CD8-positive, alpha-beta memory T cell (primary cell): Measurements from ENCODE around the gene XRCC4. TPM values are rescaled to one million over a fixed set of nuclear protein-coding genes. Genes with fewer than 3 reads are reported as not detected.

ENCODE experiments used
- CTCF ChIA-PET: fragments of 350-600 bp; sonication (Branson Sonifier 250); formaldehyde crosslinking; loops from one replicate; lab custom pipeline; 2021; ENCODE audit warnings: antibody characterized with exemption; lab: Charles Lee
- POLR2A ChIA-PET: fragments of 350-600 bp; sonication (Branson Sonifier 250); formaldehyde crosslinking; loops from one replicate; lab custom pipeline; 2021; ENCODE audit warnings: antibody characterized with exemption; lab: Charles Lee
- DNase-seq, 5 donors: peaks; one replicate each; pipeline versions ENCODE4 v3.0.0 to v3.0.0-alpha.2; 2020 to 2022; ENCODE audit warnings: mixed read lengths in 1 of 5
- H3K27ac ChIP-seq: one replicate; pipeline ENCODE4 v1.7.0; 2013; ENCODE audit warnings: low read depth, mild to moderate bottlenecking, low read length, moderate library complexity
- H3K27me3 ChIP-seq: 2 replicates; pipeline ENCODE4 v1.7.0; 2013; ENCODE audit warnings: low read length, mild to moderate bottlenecking; ENCODE audit not compliant: insufficient read depth, poor library complexity, severe bottlenecking
- H3K36me3 ChIP-seq: 2 replicates; pipeline ENCODE4 v1.7.0; 2013; ENCODE audit warnings: mild to moderate bottlenecking, low read length, moderate library complexity; ENCODE audit not compliant: insufficient read depth
- H3K4me1 ChIP-seq: 2 replicates; pipeline ENCODE4 v1.7.0; 2013; ENCODE audit warnings: mild to moderate bottlenecking, low read length, moderate library complexity; ENCODE audit not compliant: insufficient read depth
- H3K4me3 ChIP-seq: 2 replicates; pipeline ENCODE4 v1.7.0; 2013; ENCODE audit warnings: mild to moderate bottlenecking, low read length
- H3K9me3 ChIP-seq: 2 replicates; pipeline ENCODE4 v1.7.0; 2013; ENCODE audit warnings: mild to moderate bottlenecking, low read length
- H3K27ac Mint-ChIP-seq, 8 donors: one replicate each; pipeline ENCODE4 v1.8.0; 2020 to 2021; ENCODE audit warnings: mixed read lengths in 8 of 8, mild to moderate bottlenecking in 6 of 8, inconsistent platforms in 3 of 8, moderate library complexity in 3 of 8
- H3K27me3 Mint-ChIP-seq, 2 donors: one replicate each; pipeline ENCODE4 v1.8.0; 2020 to 2021; ENCODE audit warnings: mixed read lengths in 2 of 2, mild to moderate bottlenecking in 1 of 2, moderate library complexity in 1 of 2
- H3K36me3 Mint-ChIP-seq, 3 donors: one replicate each; pipeline ENCODE4 v1.8.0; 2020 to 2021; ENCODE audit warnings: mixed read lengths in 3 of 3, inconsistent platforms in 1 of 3, mild to moderate bottlenecking in 1 of 3
- H3K4me1 Mint-ChIP-seq, 3 donors: one replicate each; pipeline ENCODE4 v1.8.0; 2020 to 2021; ENCODE audit warnings: mixed read lengths in 3 of 3, inconsistent platforms in 1 of 3, mild to moderate bottlenecking in 1 of 3
- H3K4me3 Mint-ChIP-seq, 7 donors: one replicate each; pipeline ENCODE4 v1.8.0; 2020 to 2021; ENCODE audit warnings: mixed read lengths in 7 of 7, mild to moderate bottlenecking in 6 of 7, moderate library complexity in 4 of 7, inconsistent platforms in 2 of 7
- H3K9me3 Mint-ChIP-seq, 5 donors: one replicate each; pipeline ENCODE4 v1.8.0; 2020 to 2022; ENCODE audit warnings: mixed read lengths in 5 of 5, mild to moderate bottlenecking in 3 of 5, moderate library complexity in 2 of 5, inconsistent platforms in 1 of 5
- polyA plus RNA-seq: library from polyadenylated mRNA; unstranded; fragments of 300-500 nt; fragmentation: Illumina TruSeq; gene quantifications from one replicate; pipeline ENCODE4 v1.2.3, GENCODE V29; 2021
- total RNA-seq, 2 experiments: library from RNA; stranded (reverse); gene quantifications; one replicate each; pipeline ENCODE4 v1.2.3, GENCODE V29; 2021

The XRCC4 gene
- total and polyA plus RNA-seq, 3 experiments from 2014 or later: 6.9 to 10.0 (median 8.3) TPM

DNA sequence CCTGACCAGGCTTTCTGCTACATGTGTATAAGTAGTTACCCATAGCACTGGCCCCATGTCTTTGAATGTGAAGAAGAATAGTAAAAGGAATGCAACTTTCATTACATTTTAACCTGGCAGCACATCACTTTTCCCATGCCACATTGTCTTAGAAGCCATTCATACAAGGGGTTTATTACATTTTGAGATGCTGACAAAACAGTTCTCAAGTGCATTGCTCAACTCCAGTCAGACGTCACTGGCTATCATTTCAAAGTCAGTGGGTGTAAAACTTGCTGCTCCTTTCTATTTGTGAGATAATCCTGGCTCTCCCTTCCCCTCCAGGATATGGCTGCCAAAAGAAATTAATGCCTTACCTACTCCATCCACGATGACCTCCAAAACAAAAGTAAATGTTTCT lies 297.2 kb downstream of the XRCC4 start:
- CTCF ChIA-PET: no interaction called here
- no peak overlapping the region for H3K4me3 ChIP-seq
- Mint-ChIP-seq H3K4me3 (no peak overlapping the region), H3K27ac (no peak overlapping the region), H3K27me3 (peaks cover 6 to 9% of the 10 kb centered on the region in 2 donors), H3K9me3 (peaks cover 0 to 3% (median 0%) of the 10 kb centered on the region in 5 donors), H3K4me1 (no peaks in the 10 kb centered on the region), H3K36me3 (no peaks in the 10 kb centered on the region)
- H3K4me1 ChIP-seq: no peaks in the 10 kb centered on the region
- POLR2A ChIA-PET: no interaction called here
- H3K27me3 ChIP-seq: no peaks in the 10 kb centered on the region
- no peaks in the 10 kb centered on the region for H3K36me3 ChIP-seq
- no peak overlapping the region for H3K27ac ChIP-seq
- no peak for DNase-seq
- no peaks in the 10 kb centered on the region for H3K9me3 ChIP-seq

DNA sequence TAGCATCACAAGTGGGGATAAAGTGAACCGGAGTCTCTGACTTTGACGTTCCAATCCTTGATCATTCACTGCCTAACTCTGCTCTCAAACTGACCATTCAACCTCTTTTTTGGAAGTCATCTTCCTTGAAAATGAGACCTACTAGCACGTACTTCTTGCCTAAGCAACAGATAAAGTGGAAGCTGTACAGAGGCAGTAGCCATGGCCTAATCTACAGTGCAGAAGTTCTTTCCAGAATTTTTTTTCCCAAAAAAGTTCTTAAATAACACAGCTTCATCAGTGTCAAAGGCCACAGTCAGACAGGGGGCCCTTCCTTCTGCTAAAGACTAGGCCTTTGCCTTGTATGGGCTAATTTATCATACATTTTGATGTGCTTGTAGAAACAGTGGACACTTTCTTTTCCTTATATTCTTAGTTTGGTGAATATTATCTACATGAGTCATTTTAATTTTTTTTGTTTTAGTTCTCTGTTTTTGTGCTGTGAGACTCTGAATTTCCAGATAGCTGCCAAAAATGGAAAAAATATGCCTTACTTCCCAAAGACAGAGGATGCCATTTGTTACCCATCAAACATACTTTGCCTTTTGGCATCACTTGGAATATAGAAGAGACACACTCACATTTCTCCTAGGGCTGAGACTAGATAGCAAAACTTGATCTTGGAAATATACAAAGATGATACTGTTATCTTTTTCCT lies 297.9 kb downstream of the XRCC4 start:
- POLR2A ChIA-PET: no interaction called here
- DNase-seq: no peak
- H3K4me1 ChIP-seq: no peaks in the 10 kb centered on the region
- Mint-ChIP-seq H3K36me3 (no peaks in the 10 kb centered on the region), H3K9me3 (peaks cover 0 to 3% (median 0%) of the 10 kb centered on the region in 5 donors), H3K27me3 (peaks cover 6 to 9% of the 10 kb centered on the region in 2 donors), H3K27ac (no peak overlapping the region), H3K4me3 (no peak overlapping the region), H3K4me1 (no peaks in the 10 kb centered on the region)
- no peaks in the 10 kb centered on the region for H3K27me3 ChIP-seq
- CTCF ChIA-PET: no interaction called here
- no peaks in the 10 kb centered on the region for H3K36me3 ChIP-seq
- no peaks in the 10 kb centered on the region for H3K9me3 ChIP-seq
- H3K4me3 ChIP-seq: no peak overlapping the region
- no peak overlapping the region for H3K27ac ChIP-seq

DNA sequence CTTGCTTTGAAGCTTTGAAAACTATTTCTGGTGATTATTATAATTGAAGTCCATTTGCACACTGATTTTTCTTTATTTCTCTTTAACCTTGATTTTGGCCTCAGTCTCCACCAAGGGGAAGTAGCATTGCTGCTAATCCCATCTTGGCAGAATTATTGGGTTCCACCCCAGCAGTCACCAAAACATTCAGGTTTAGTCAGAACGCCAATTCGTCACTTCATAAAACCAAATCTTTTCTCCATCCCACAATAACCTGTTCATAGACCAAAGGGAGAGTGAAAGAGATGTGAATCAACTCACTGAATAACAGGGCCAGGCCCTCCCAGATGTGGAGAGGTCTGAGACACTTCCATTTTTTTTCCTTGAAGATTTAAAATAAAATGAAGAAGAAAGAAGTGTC lies 299.1 kb downstream of the XRCC4 start:
- ChIA-PET POLR2A (no interaction called here), CTCF (no interaction called here)
- no peak for DNase-seq
- Histone ChIP-seq H3K27ac (no peak overlapping the region), H3K4me3 (no peak overlapping the region), H3K4me1 (no peaks in the 10 kb centered on the region), H3K27me3 (no peaks in the 10 kb centered on the region), H3K36me3 (no peaks in the 10 kb centered on the region), H3K9me3 (no peaks in the 10 kb centered on the region)
- Mint-ChIP-seq H3K4me1 (no peaks in the 10 kb centered on the region), H3K9me3 (no peaks in the 10 kb centered on the region), H3K27me3 (peaks cover 6 to 7% of the 10 kb centered on the region in 2 donors), H3K4me3 (no peak overlapping the region), H3K36me3 (no peaks in the 10 kb centered on the region), H3K27ac (no peak overlapping the region)

DNA sequence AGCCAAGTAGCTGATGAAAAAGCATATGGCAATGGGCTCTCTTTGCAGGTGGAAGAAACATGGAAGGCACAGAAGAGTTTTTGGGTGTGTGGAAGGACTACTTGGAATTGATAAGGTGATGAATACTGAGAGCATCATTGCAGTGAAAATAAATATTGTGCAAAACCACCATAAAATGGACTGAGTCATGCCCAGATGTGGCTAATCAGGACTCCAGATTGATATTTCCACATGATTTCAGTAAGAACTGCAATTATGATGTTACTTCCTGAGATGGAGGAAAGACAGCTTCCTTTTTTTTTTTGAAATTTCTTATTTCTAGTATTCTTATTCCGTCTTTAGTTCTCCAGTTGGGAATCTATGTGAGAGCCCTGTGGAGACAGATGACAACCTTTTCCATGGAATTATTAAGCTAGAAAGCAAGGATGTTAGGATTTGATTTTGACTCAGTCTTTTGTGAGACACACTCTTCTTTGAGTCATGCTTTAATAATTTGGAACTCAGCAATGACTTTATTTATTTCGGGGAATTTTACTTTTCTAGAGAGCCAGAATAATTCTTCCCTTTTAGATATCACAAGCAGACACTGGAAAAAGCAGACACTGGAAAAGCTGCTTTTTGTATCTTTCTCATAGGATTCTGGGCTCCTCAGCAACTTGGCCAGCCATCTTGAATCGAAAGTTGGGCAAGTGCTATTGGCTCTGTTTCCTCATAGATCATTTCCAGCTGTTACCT lies 300.0 kb downstream of the XRCC4 start:
- H3K36me3 ChIP-seq: no peaks in the 10 kb centered on the region
- no peaks in the 10 kb centered on the region for H3K4me1 ChIP-seq
- H3K36me3 Mint-ChIP-seq: no peaks in the 10 kb centered on the region
- H3K27me3 Mint-ChIP-seq: peaks cover 4 to 6% of the 10 kb centered on the region in 2 donors
- H3K4me3 Mint-ChIP-seq: no peak overlapping the region
- DNase-seq: no peak
- no peaks in the 10 kb centered on the region for H3K9me3 ChIP-seq
- H3K27ac ChIP-seq: no peak overlapping the region
- H3K27me3 ChIP-seq: no peaks in the 10 kb centered on the region
- no peak overlapping the region for H3K27ac Mint-ChIP-seq
- ChIA-PET CTCF (no interaction called here), POLR2A (no interaction called here)
- H3K4me3 ChIP-seq: no peak overlapping the region
- peaks cover 0 to 2% (median 0%) of the 10 kb centered on the region in 5 donors for H3K9me3 Mint-ChIP-seq
- H3K4me1 Mint-ChIP-seq: no peaks in the 10 kb centered on the region

DNA sequence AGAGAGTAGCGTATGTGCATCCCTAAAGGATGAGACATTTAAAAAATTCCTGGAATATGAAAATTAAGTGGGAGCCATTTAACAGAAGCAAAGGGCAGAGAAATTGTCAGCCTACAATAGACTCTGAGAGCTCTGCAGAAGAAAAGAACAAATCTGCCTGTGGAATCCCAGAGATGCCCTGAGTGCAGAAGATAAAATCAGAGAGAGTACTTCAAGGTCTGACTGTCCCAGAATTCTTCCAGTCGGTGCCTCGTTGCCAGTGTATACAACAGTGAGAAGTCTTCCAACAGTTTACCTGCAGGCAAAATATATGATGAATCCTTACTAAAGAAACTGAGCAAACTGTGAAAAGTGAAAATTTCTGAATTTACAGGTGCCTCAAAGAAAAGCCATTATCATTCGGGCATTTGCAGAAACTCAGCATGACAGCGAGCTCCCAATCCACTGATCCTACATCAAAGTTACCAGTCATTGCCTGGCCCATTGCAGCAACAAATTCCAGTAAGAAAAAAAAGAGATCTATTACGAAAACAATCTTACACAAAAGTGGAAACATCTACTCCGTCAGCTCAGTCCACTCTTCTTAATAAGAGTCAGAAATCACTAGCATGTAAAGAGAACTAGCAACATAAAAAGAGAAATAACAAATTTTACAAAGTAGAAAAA lies 301.4 kb downstream of the XRCC4 start:
- Mint-ChIP-seq H3K4me3 (no peak overlapping the region), H3K27me3 (peaks cover 4 to 6% of the 10 kb centered on the region in 2 donors), H3K9me3 (peaks cover 0 to 4% (median 2%) of the 10 kb centered on the region in 5 donors), H3K4me1 (no peaks in the 10 kb centered on the region), H3K27ac (no peak overlapping the region), H3K36me3 (no peaks in the 10 kb centered on the region)
- ChIA-PET POLR2A (no interaction called here), CTCF (no interaction called here)
- Histone ChIP-seq H3K36me3 (no peaks in the 10 kb centered on the region), H3K4me3 (no peak overlapping the region), H3K27me3 (no peaks in the 10 kb centered on the region), H3K9me3 (no peaks in the 10 kb centered on the region), H3K27ac (no peak overlapping the region), H3K4me1 (no peaks in the 10 kb centered on the region)
- no peak for DNase-seq

DNA sequence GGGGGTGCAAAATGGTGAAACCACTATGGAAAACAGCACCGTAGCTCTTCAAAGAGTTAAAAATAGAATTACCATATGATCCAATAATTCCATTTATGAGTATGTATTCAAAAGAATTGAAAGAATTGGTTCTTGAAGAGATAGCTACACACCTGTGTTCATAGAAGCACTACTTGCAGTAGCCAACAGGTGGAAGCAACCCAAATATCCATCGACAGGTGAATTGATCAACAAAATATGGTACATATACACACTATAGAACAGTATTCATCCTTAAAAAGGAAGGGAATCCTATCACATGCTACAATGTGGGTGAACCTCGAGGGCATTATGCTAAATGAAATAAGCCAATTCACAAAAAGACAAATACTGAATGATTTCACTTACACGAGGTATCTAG lies 308.5 kb downstream of the XRCC4 start:
- H3K4me1 Mint-ChIP-seq: no peaks in the 10 kb centered on the region
- CTCF ChIA-PET: no interaction called here
- H3K9me3 ChIP-seq: no peaks in the 10 kb centered on the region

DNA sequence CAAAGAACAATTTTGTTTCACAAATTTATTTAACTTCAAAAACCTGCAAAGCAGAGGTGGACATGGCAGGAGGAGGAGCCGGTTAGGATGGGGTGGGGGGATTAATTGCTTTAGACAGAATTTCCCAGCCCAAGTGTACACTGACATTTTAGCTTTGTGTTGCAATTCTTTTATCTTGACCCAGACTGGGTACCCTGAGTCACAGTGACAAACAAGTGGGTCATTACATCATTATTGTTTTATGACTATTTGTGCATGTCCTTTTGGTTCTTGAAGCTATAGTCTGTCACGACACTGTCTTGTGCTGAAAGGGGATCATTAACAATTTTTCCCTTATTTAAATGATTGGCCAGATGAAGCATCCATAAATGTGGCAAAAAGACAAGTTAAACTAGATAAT lies 309.7 kb downstream of the XRCC4 start:
- Mint-ChIP-seq H3K27ac (no peak overlapping the region), H3K4me1 (no peaks in the 10 kb centered on the region), H3K27me3 (no peaks in the 10 kb centered on the region), H3K4me3 (no peak overlapping the region), H3K9me3 (peaks cover 0 to 10% (median 3%) of the 10 kb centered on the region in 5 donors), H3K36me3 (no peaks in the 10 kb centered on the region)
- DNase-seq: no peak
- no peaks in the 10 kb centered on the region for H3K27me3 ChIP-seq
- H3K36me3 ChIP-seq: no peaks in the 10 kb centered on the region
- ChIA-PET POLR2A (no interaction called here), CTCF (no interaction called here)
- no peaks in the 10 kb centered on the region for H3K4me1 ChIP-seq
- no peaks in the 10 kb centered on the region for H3K9me3 ChIP-seq
- no peak overlapping the region for H3K4me3 ChIP-seq
- H3K27ac ChIP-seq: no peak overlapping the region

More for the DNA sequence above, 308.5 kb downstream of the XRCC4 start:
- peaks cover 0 to 10% (median 3%) of the 10 kb centered on the region in 5 donors for H3K9me3 Mint-ChIP-seq
- H3K27me3 Mint-ChIP-seq: no peaks in the 10 kb centered on the region
- no peaks in the 10 kb centered on the region for H3K27me3 ChIP-seq
- H3K27ac ChIP-seq: no peak overlapping the region
- H3K4me1 ChIP-seq: no peaks in the 10 kb centered on the region
- no peaks in the 10 kb centered on the region for H3K36me3 Mint-ChIP-seq
- no peak for DNase-seq
- no peak overlapping the region for H3K27ac Mint-ChIP-seq
- no peak overlapping the region for H3K4me3 ChIP-seq
- H3K4me3 Mint-ChIP-seq: no peak overlapping the region
- POLR2A ChIA-PET: no interaction called here
- H3K36me3 ChIP-seq: no peaks in the 10 kb centered on the region

DNA sequence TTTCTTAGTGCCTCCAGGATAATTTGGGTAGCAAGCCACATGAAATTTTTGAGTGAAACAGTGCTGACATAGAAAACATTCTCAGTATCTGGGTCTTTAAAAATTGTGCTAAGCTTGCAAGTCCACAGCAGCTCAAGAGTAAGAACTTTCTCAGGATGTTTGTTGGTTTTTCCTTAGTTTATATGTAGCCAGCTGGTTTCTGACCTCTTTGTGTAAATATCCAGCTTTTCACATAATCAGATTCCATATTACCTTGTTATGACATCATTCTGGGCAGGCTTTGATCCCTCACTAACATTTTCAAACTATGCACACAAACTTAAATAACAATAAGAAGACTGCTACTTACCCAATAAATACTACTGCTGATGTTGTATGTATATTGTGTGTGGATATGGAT lies 311.3 kb downstream of the XRCC4 start:
- H3K4me1 Mint-ChIP-seq: no peaks in the 10 kb centered on the region
- CTCF ChIA-PET: no interaction called here
- no peaks in the 10 kb centered on the region for H3K36me3 ChIP-seq

More for the DNA sequence above, 311.3 kb downstream of the XRCC4 start:
- DNase-seq: no peak
- Mint-ChIP-seq H3K36me3 (no peaks in the 10 kb centered on the region), H3K4me3 (no peak overlapping the region), H3K27ac (no peak overlapping the region), H3K9me3 (peaks cover 0 to 6% (median 0%) of the 10 kb centered on the region in 5 donors), H3K27me3 (no peaks in the 10 kb centered on the region)
- H3K27me3 ChIP-seq: no peaks in the 10 kb centered on the region
- H3K4me3 ChIP-seq: no peak overlapping the region
- H3K27ac ChIP-seq: no peak overlapping the region
- no peaks in the 10 kb centered on the region for H3K9me3 ChIP-seq
- POLR2A ChIA-PET: no interaction called here
- H3K4me1 ChIP-seq: no peaks in the 10 kb centered on the region
